H9 (cell line): ENCODE data around the gene CABCOCO1. TPM values are rescaled to one million over a fixed set of nuclear protein-coding genes. Genes with fewer than 3 reads are reported as not detected.

ENCODE experiments used
- DNase-seq: peaks from one replicate; pipeline ENCODE4 v3.0.0-alpha.2; 2017
- H2AFZ ChIP-seq: one replicate; pipeline ENCODE4 v1.6.1; 2013; ENCODE audit warnings: mild to moderate bottlenecking, low read length, control low read depth, moderate library complexity
- H2AK5ac ChIP-seq: 2 replicates; pipeline ENCODE4 v1.6.1; 2013; ENCODE audit warnings: low read length, control low read depth, mixed read lengths; ENCODE audit not compliant: insufficient read length
- H2BK120ac ChIP-seq: one replicate; pipeline ENCODE4 v1.6.1; 2013; ENCODE audit warnings: low read depth, mild to moderate bottlenecking, low read length, control low read depth, inconsistent platforms; ENCODE audit not compliant: poor library complexity, severe bottlenecking
- H2BK12ac ChIP-seq: 2 replicates; pipeline ENCODE4 v1.6.1; 2013; ENCODE audit warnings: low read length, control low read depth, mixed read lengths, low read depth; ENCODE audit not compliant: insufficient read length
- H2BK15ac ChIP-seq: 2 replicates; pipeline ENCODE4 v1.6.1; 2013; ENCODE audit warnings: low read depth, low read length, control low read depth
- H2BK20ac ChIP-seq: one replicate; pipeline ENCODE4 v1.6.1; 2013; ENCODE audit warnings: low read depth, mild to moderate bottlenecking, low read length, control low read depth, inconsistent platforms; ENCODE audit not compliant: poor library complexity, severe bottlenecking
- H2BK5ac ChIP-seq: 2 replicates; pipeline ENCODE4 v1.6.1; 2013; ENCODE audit warnings: low read length, control low read depth, mixed read lengths; ENCODE audit not compliant: insufficient read length
- H3K14ac ChIP-seq: 2 replicates; pipeline ENCODE4 v1.6.1; 2013; ENCODE audit warnings: low read length, control low read depth; ENCODE audit not compliant: insufficient read depth
- H3K18ac ChIP-seq: 2 replicates; pipeline ENCODE4 v1.6.1; 2013; ENCODE audit warnings: low read depth, mild to moderate bottlenecking, mixed read lengths, low read length, control low read depth; ENCODE audit not compliant: insufficient read length
- H3K23ac ChIP-seq: 2 replicates; pipeline ENCODE4 v1.6.1; 2013; ENCODE audit warnings: low read length, control low read depth, mixed read lengths, low read depth; ENCODE audit not compliant: insufficient read length
- H3K23me2 ChIP-seq: 2 replicates; pipeline ENCODE4 v1.6.1; 2013; ENCODE audit warnings: low read depth, mild to moderate bottlenecking, mixed read lengths, low read length, control low read depth; ENCODE audit not compliant: insufficient read length, poor library complexity, severe bottlenecking
- H3K27ac ChIP-seq: 2 replicates; pipeline ENCODE4 v1.5.1; 2013; ENCODE audit warnings: low read length, control low read depth, mixed read lengths, low read depth; ENCODE audit not compliant: insufficient read length
- H3K27me3 ChIP-seq: 2 replicates; pipeline ENCODE4 v1.6.1; 2013; ENCODE audit warnings: low read length, control low read depth, inconsistent platforms; ENCODE audit not compliant: insufficient read depth
- H3K4ac ChIP-seq: 2 replicates; pipeline ENCODE4 v1.6.1; 2013; ENCODE audit warnings: low read depth, mild to moderate bottlenecking, control low read depth, inconsistent platforms, low read length, moderate library complexity
- H3K4me1 ChIP-seq: 2 replicates; pipeline ENCODE4 v1.6.1; 2013; ENCODE audit warnings: low read length, control low read depth, inconsistent platforms; ENCODE audit not compliant: insufficient read depth
- H3K4me2 ChIP-seq: 2 replicates; pipeline ENCODE4 v1.6.1; 2013; ENCODE audit warnings: low read length, control low read depth, mixed read lengths; ENCODE audit not compliant: insufficient read length, insufficient read depth
- H3K56ac ChIP-seq: 2 replicates; pipeline ENCODE4 v1.6.1; 2013; ENCODE audit warnings: low read depth, mild to moderate bottlenecking, mixed read lengths, low read length, control low read depth; ENCODE audit not compliant: insufficient read length
- H3K79me1 ChIP-seq: 2 replicates; pipeline ENCODE4 v1.6.1; 2013; ENCODE audit warnings: low read depth, mild to moderate bottlenecking, moderate library complexity, low read length, control low read depth, inconsistent platforms; ENCODE audit not compliant: insufficient read depth, poor library complexity, severe bottlenecking
- H3K79me2 ChIP-seq: 2 replicates; pipeline ENCODE4 v1.6.1; 2013; ENCODE audit warnings: low read length, control low read depth, inconsistent platforms; ENCODE audit not compliant: insufficient read depth
- H3K9ac ChIP-seq: 2 replicates; pipeline ENCODE4 v1.6.1; 2013; ENCODE audit warnings: low read length, control low read depth, mixed read lengths; ENCODE audit not compliant: insufficient read length; ENCODE audit errors: extremely low read depth
- H3K9me3 ChIP-seq: one replicate; pipeline ENCODE4 v1.6.1; 2013; ENCODE audit warnings: low read depth, low read length, inconsistent platforms; ENCODE audit not compliant: control insufficient read depth
- H3T11ph ChIP-seq: one replicate; pipeline ENCODE4 v1.6.1; 2013; ENCODE audit warnings: mild to moderate bottlenecking, low read length, control low read depth, inconsistent platforms
- H4K20me1 ChIP-seq: one replicate; pipeline ENCODE4 v1.6.1; 2013; ENCODE audit not compliant: control insufficient read depth, insufficient read length, insufficient read depth
- H4K5ac ChIP-seq: 2 replicates; pipeline ENCODE4 v1.6.1; 2013; ENCODE audit warnings: low read depth, mild to moderate bottlenecking, mixed read lengths, low read length, control low read depth; ENCODE audit not compliant: insufficient read length
- H4K8ac ChIP-seq: replicated peaks from 2 replicates; pipeline ENCODE4 v1.6.1; 2013; ENCODE audit warnings: low read length, control low read depth, mixed read lengths, low read depth; ENCODE audit not compliant: insufficient read length
- H4K91ac ChIP-seq: 2 replicates; pipeline ENCODE4 v1.6.1; 2013; ENCODE audit warnings: low read depth, mild to moderate bottlenecking, moderate library complexity, mixed read lengths, low read length, control low read depth; ENCODE audit not compliant: insufficient read length
- H3K27ac Mint-ChIP-seq, 3 experiments: 2 replicates in 2 of 3; 3 replicates in 1 of 3; pipeline ENCODE4 v1.8.0; 2020 to 2021; ENCODE audit warnings: mixed read lengths in 3 of 3, mild to moderate bottlenecking in 1 of 3, moderate library complexity in 1 of 3
- H3K27me3 Mint-ChIP-seq: 2 replicates; pipeline ENCODE4 v1.8.0; 2021; ENCODE audit warnings: low read depth, mild to moderate bottlenecking, moderate library complexity, mixed read lengths
- H3K36me3 Mint-ChIP-seq, 3 experiments: 2 replicates in 2 of 3; 3 replicates in 1 of 3; pipeline ENCODE4 v1.8.0; 2020 to 2021; ENCODE audit warnings: low read depth in 3 of 3, mixed read lengths in 3 of 3; ENCODE audit not compliant: insufficient read depth in 1 of 3
- H3K4me1 Mint-ChIP-seq, 2 experiments: 2 replicates each; pipeline ENCODE4 v1.8.0; 2020; ENCODE audit warnings: mixed read lengths in 2 of 2
- H3K4me3 Mint-ChIP-seq, 2 experiments: 2 replicates in 1 of 2; 3 replicates in 1 of 2; pipeline ENCODE4 v1.8.0; 2020 to 2021; ENCODE audit warnings: mild to moderate bottlenecking in 2 of 2, mixed read lengths in 2 of 2, moderate library complexity in 1 of 2
- H3K9me3 Mint-ChIP-seq, 2 experiments: 2 replicates in 1 of 2; 3 replicates in 1 of 2; pipeline ENCODE4 v1.8.0; 2020; ENCODE audit warnings: mild to moderate bottlenecking in 2 of 2, mixed read lengths in 2 of 2, moderate library complexity in 1 of 2
- WGBS: extraction: QIAGEN DNeasy Blood & Tissue Kit; methylation state at CpG from one replicate; pipeline ENCODE4 v1.1.7; 2013; ENCODE audit warnings: missing lambda C conversion rate, low lambda C conversion rate, mixed read lengths; ENCODE audit not compliant: insufficient read length; ENCODE audit errors: extremely low coverage; 5-methylcytosine and 5-hydroxymethylcytosine counted together
- total RNA-seq: library from RNA; stranded (reverse); gene quantifications from 2 replicates; pipeline ENCODE4 v1.2.1, GENCODE V29; 2021
- TF ChIP-seq, protein P1 (sequence below): fragments of 200-600 bp; sonication (generic); conservative IDR thresholded peaks from 3 replicates; pipeline ENCODE4 v1.8.0; 2021; ENCODE audit warnings: antibody characterized with exemption, mild to moderate bottlenecking

CABCOCO1 gene
- total RNA-seq, 1 experiment from 2014 or later: not detected

DNA sequence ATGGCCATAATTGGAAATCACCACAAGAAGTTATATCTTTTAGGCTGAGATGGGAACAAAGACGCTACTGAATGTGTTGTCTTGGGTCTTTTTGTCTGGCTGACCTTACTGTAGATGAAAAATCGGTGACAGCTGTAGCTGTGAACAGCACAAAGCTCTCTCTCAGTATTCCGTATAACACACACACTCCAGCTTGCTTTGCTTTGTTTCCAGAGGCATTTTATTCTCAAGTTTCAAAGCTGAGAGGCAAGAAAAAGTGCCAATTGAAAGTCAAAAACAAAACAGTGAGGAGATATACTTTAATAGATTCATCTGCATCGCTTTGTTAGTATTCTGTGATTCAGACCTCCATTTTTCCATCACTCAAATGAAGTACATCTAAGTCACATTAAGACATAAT is 39.6 kb upstream of the CABCOCO1 start:
- no peaks in the 10 kb centered on the region for H3K9me3 ChIP-seq
- H4K5ac ChIP-seq: no peak overlapping the region
- H3K56ac ChIP-seq: no peak overlapping the region
- DNase-seq: no peak
- no peak overlapping the region for H2BK12ac ChIP-seq
- no peak overlapping the region for H2BK120ac ChIP-seq
- no peak overlapping the region for H3K4ac ChIP-seq
- H2AFZ ChIP-seq: no peak overlapping the region
- no peak overlapping the region for H4K91ac ChIP-seq
- H3K4me1 ChIP-seq: no peaks in the 10 kb centered on the region
- H3K23ac ChIP-seq: no peak overlapping the region
- H3K4me2 ChIP-seq: no peak overlapping the region
- no peak overlapping the region for H4K8ac ChIP-seq
- H3K14ac ChIP-seq: no peak overlapping the region
- no peaks in the 10 kb centered on the region for H3K23me2 ChIP-seq
- Mint-ChIP-seq H3K27ac (no peak overlapping the region), H3K36me3 (no peaks in the 10 kb centered on the region), H3K9me3 (no peaks in the 10 kb centered on the region), H3K4me3 (no peak overlapping the region), H3K27me3 (no peaks in the 10 kb centered on the region), H3K4me1 (peaks cover 0 to 3% of the 10 kb centered on the region in 2 experiments; a peak in 2 of 4 replicates)
- no peak overlapping the region for H2AK5ac ChIP-seq
- H3K27ac ChIP-seq: no peak overlapping the region
- H4K20me1 ChIP-seq: no peaks in the 10 kb centered on the region
- no peak overlapping the region for H3T11ph ChIP-seq
- no peaks in the 10 kb centered on the region for H3K79me2 ChIP-seq
- TF ChIP-seq, protein P1, sequence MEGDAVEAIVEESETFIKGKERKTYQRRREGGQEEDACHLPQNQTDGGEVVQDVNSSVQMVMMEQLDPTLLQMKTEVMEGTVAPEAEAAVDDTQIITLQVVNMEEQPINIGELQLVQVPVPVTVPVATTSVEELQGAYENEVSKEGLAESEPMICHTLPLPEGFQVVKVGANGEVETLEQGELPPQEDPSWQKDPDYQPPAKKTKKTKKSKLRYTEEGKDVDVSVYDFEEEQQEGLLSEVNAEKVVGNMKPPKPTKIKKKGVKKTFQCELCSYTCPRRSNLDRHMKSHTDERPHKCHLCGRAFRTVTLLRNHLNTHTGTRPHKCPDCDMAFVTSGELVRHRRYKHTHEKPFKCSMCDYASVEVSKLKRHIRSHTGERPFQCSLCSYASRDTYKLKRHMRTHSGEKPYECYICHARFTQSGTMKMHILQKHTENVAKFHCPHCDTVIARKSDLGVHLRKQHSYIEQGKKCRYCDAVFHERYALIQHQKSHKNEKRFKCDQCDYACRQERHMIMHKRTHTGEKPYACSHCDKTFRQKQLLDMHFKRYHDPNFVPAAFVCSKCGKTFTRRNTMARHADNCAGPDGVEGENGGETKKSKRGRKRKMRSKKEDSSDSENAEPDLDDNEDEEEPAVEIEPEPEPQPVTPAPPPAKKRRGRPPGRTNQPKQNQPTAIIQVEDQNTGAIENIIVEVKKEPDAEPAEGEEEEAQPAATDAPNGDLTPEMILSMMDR: no peak
- WGBS: no CpG with 5 or more reads among the region's 4 CpGs
- H2BK15ac ChIP-seq: no peak overlapping the region
- no peaks in the 10 kb centered on the region for H3K27me3 ChIP-seq
- no peak overlapping the region for H2BK20ac ChIP-seq
- no peak overlapping the region for H3K9ac ChIP-seq
- H3K18ac ChIP-seq: no peak overlapping the region
- no peak overlapping the region for H2BK5ac ChIP-seq
- no peaks in the 10 kb centered on the region for H3K79me1 ChIP-seq
